IMR-90 (cell line): Measurements from ENCODE around the gene PDGFA. TPM values are rescaled to one million over a fixed set of nuclear protein-coding genes. Genes with fewer than 3 reads are reported as not detected.

ENCODE experiments used
- ATAC-seq: fragments of 200-7000 bp; cut with Tn5 transposase; 2 replicates; pipeline ENCODE4 v1.9.1; 2020; ENCODE audit warnings: low read depth, mild to moderate bottlenecking, moderate library complexity
- BruUV-seq: library from RNA; stranded (reverse); fragments of 400-500 nt; replicated peaks from 2 replicates; lab custom pipeline; 2021; lab: Mats Ljungman, UMichigan
- CTCF ChIA-PET: fragments of 300-600 bp; formaldehyde crosslinking; extraction: SDS; loops from one replicate; lab custom pipeline; 2021; ENCODE audit warnings: antibody characterized with exemption; lab: Yijun Ruan, JAX
- POLR2A ChIA-PET: fragments of 300-600 bp; sonication (Branson Sonifier 250); formaldehyde crosslinking; loops from one replicate; lab custom pipeline; 2022; ENCODE audit warnings: antibody characterized with exemption; ENCODE audit not compliant: unreplicated experiment; lab: Charles Lee
- DNase-seq: peaks from one replicate; pipeline ENCODE4 v3.0.0; 2013
- H2AFZ ChIP-seq: replicated peaks from 2 replicates; pipeline ENCODE3; 2013; ENCODE audit warnings: low read length, mild to moderate bottlenecking; ENCODE audit not compliant: poor library complexity
- H2AK5ac ChIP-seq: 2 replicates; pipeline ENCODE4 v1.6.1; 2013; ENCODE audit warnings: low read depth, low read length, inconsistent platforms
- H2AK9ac ChIP-seq: replicated peaks from 2 replicates; pipeline ENCODE3; 2013; ENCODE audit warnings: mild to moderate bottlenecking, low read depth, low read length, moderate library complexity; ENCODE audit not compliant: poor library complexity
- H2BK120ac ChIP-seq: 2 replicates; pipeline ENCODE4 v1.6.1; 2013; ENCODE audit warnings: low read depth, low read length, inconsistent platforms
- H2BK15ac ChIP-seq: 3 replicates; pipeline ENCODE4 v1.6.1; 2013; ENCODE audit warnings: low read depth, low read length, inconsistent platforms
- H2BK20ac ChIP-seq: 2 replicates; pipeline ENCODE4 v1.6.1; 2013; ENCODE audit warnings: low read depth, mild to moderate bottlenecking, inconsistent platforms, low read length, moderate library complexity
- H2BK5ac ChIP-seq: 2 replicates; pipeline ENCODE4 v1.6.1; 2013; ENCODE audit warnings: mild to moderate bottlenecking, low read depth, low read length, inconsistent platforms; ENCODE audit not compliant: poor library complexity, severe bottlenecking
- H3K14ac ChIP-seq: replicated peaks from 2 replicates; pipeline ENCODE4 v1.6.1; 2013; ENCODE audit warnings: low read depth, low read length, inconsistent platforms
- H3K18ac ChIP-seq: 2 replicates; pipeline ENCODE4 v1.6.1; 2013; ENCODE audit warnings: low read depth, low read length, control low read depth
- H3K23ac ChIP-seq: 2 replicates; pipeline ENCODE4 v1.6.1; 2013; ENCODE audit warnings: low read depth, low read length, inconsistent platforms
- H3K27ac ChIP-seq: 2 replicates; pipeline ENCODE4 v1.5.1; 2013; ENCODE audit warnings: mild to moderate bottlenecking, control low read depth, low read length; ENCODE audit not compliant: insufficient read depth
- H3K27me3 ChIP-seq: 2 replicates; pipeline ENCODE4 v1.6.1; 2013; ENCODE audit warnings: low read length; ENCODE audit not compliant: control insufficient read depth, insufficient read depth
- H3K36me3 ChIP-seq: 2 replicates; pipeline ENCODE4 v1.6.1; 2013; ENCODE audit warnings: low read length, mixed read lengths; ENCODE audit not compliant: control insufficient read depth, insufficient read depth
- H3K4ac ChIP-seq: 2 replicates; pipeline ENCODE4 v1.6.1; 2013; ENCODE audit warnings: low read depth, low read length, inconsistent platforms
- H3K4me1 ChIP-seq: 2 replicates; pipeline ENCODE4 v1.6.1; 2013; ENCODE audit warnings: low read length, mixed read lengths; ENCODE audit not compliant: control insufficient read depth, insufficient read depth
- H3K4me2 ChIP-seq: 2 replicates; pipeline ENCODE4 v1.6.1; 2013; ENCODE audit warnings: low read depth, mild to moderate bottlenecking, control low read depth, low read length, moderate library complexity
- H3K4me3 ChIP-seq: 2 replicates; pipeline ENCODE4 v1.5.1; 2013; ENCODE audit warnings: low read depth, mild to moderate bottlenecking, control low read depth, low read length, moderate library complexity; ENCODE audit not compliant: insufficient read depth
- H3K56ac ChIP-seq: 2 replicates; pipeline ENCODE4 v1.6.1; 2013; ENCODE audit warnings: low read length, inconsistent platforms; ENCODE audit not compliant: insufficient read depth; ENCODE audit errors: extremely low read depth
- H3K79me1 ChIP-seq, 2 experiments: 2 replicates each; pipeline ENCODE4 v1.6.1; 2013; ENCODE audit warnings: low read length in 2 of 2, inconsistent platforms in 1 of 2, low read depth in 1 of 2
- H3K9ac ChIP-seq: 2 replicates; pipeline ENCODE4 v1.6.1; 2013; ENCODE audit warnings: low read depth, low read length, control low read depth
- H3K9me1 ChIP-seq: 2 replicates; pipeline ENCODE4 v1.6.1; 2013; ENCODE audit warnings: low read length, inconsistent platforms; ENCODE audit not compliant: insufficient read depth
- H3K9me3 ChIP-seq: 2 replicates; pipeline ENCODE4 v1.6.1; 2013; ENCODE audit warnings: low read length; ENCODE audit not compliant: control insufficient read depth, insufficient read depth
- H4K20me1 ChIP-seq: 2 replicates; pipeline ENCODE4 v1.6.1; 2013; ENCODE audit warnings: low read length, inconsistent platforms; ENCODE audit not compliant: insufficient read depth
- H4K5ac ChIP-seq: 2 replicates; pipeline ENCODE4 v1.6.1; 2013; ENCODE audit warnings: mild to moderate bottlenecking, low read depth, low read length, control low read depth
- H4K8ac ChIP-seq, 2 experiments: 2 replicates each; pipeline ENCODE4 v1.6.1; 2013; ENCODE audit warnings: low read depth in 2 of 2, low read length in 2 of 2, control low read depth in 1 of 2, inconsistent platforms in 1 of 2
- H4K91ac ChIP-seq: 2 replicates; pipeline ENCODE4 v1.6.1; 2013; ENCODE audit warnings: low read depth, low read length, inconsistent platforms; ENCODE audit not compliant: insufficient read depth
- BHLHE40 ChIP-seq: fragments of 150-350 bp; IDR thresholded peaks from 2 replicates; pipeline ENCODE4 v1.6.1; 2016; ENCODE audit warnings: mild to moderate bottlenecking, low read depth, low read length
- CEBPB ChIP-seq: IDR thresholded peaks from 2 replicates; pipeline ENCODE4 v1.6.1; 2012; ENCODE audit warnings: low read depth, low read length, improper control_type of control experiment
- CHD1 ChIP-seq: IDR thresholded peaks from 2 replicates; pipeline ENCODE4 v1.6.1; 2012; ENCODE audit warnings: low read depth, low read length, improper control_type of control experiment
- CTCF ChIP-seq: conservative IDR thresholded peaks from 2 replicates; pipeline ENCODE4 v1.5.1; 2012; ENCODE audit warnings: mild to moderate bottlenecking, low read depth, low read length, improper control_type of control experiment
- FOS ChIP-seq: fragments of 150-350 bp; IDR thresholded peaks from 2 replicates; pipeline ENCODE4 v1.6.1; 2016; ENCODE audit warnings: low read depth, low read length
- MAFK ChIP-seq: IDR thresholded peaks from 2 replicates; pipeline ENCODE4 v1.6.1; 2012; ENCODE audit warnings: low read depth, low read length, improper control_type of control experiment
- MAZ ChIP-seq: IDR thresholded peaks from 2 replicates; pipeline ENCODE4 v1.6.1; 2012; ENCODE audit warnings: low read depth, mild to moderate bottlenecking, low read length, improper control_type of control experiment, moderate library complexity, borderline replicate concordance
- MXI1 ChIP-seq: IDR thresholded peaks from 2 replicates; pipeline ENCODE4 v1.6.1; 2012; ENCODE audit warnings: low read depth, mild to moderate bottlenecking, low read length, moderate library complexity, borderline replicate concordance
- NFE2L2 ChIP-seq: fragments of 150-350 bp; IDR thresholded peaks from 2 replicates; pipeline ENCODE4 v1.6.1; 2016; ENCODE audit warnings: low read depth, mild to moderate bottlenecking, low read length
- POLR2A ChIP-seq: IDR thresholded peaks from 2 replicates; pipeline ENCODE4 v1.6.1; 2012; ENCODE audit warnings: mild to moderate bottlenecking, low read depth, low read length
- RAD21 ChIP-seq: IDR thresholded peaks from 2 replicates; pipeline ENCODE4 v1.6.1; 2012; ENCODE audit warnings: low read length, improper control_type of control experiment
- SMC3 ChIP-seq: fragments of 150-350 bp; IDR thresholded peaks from 2 replicates; pipeline ENCODE4 v1.6.1; 2016; ENCODE audit warnings: low read depth, mild to moderate bottlenecking, antibody characterized with exemption, low read length, moderate library complexity
- USF2 ChIP-seq: fragments of 150-350 bp; IDR thresholded peaks from 2 replicates; pipeline ENCODE4 v1.6.1; 2017; ENCODE audit warnings: mild to moderate bottlenecking, antibody characterized with exemption, low read length, low read depth
- WGBS, 2 experiments: methylation state at CpG; one replicate each; pipeline versions ENCODE4 v1.1.5 to v1.1.7; 2013; ENCODE audit warnings: missing lambda C conversion rate in 2 of 2; ENCODE audit not compliant: insufficient read length in 1 of 2; ENCODE audit errors: extremely low coverage in 2 of 2; 5-methylcytosine and 5-hydroxymethylcytosine counted together
- dilution Hi-C: fragments of 300-500 bp; cut with HindIII; formaldehyde crosslinking; loops from one replicate; pipeline ENCODE4 v1.14.3; 2018; ENCODE audit warnings: low sequenced_read_pairs; ENCODE audit not compliant: unreplicated experiment
- in situ Hi-C: fragments of 300-500 bp; cut with MboI; formaldehyde crosslinking; loops from 3 replicates; pipeline ENCODE4 v1.14.3; 2019; ENCODE audit warnings: low sequenced_read_pairs, inconsistent platforms, mixed read lengths
- intact Hi-C: fragments of 100-400 bp; cut with micrococcal nuclease; formaldehyde crosslinking; loops from 2 replicates; pipeline ENCODE4 v1.10.0; 2022
- polyA plus RNA-seq, 3 experiments: library from polyadenylated mRNA; depleted of rRNA; stranded (reverse); fragments of >200 nt; gene quantifications; 2 replicates each; pipeline ENCODE4 v1.2.3, GENCODE V29; 2012; ENCODE audit warnings: low replicate concordance in 1 of 3
- total RNA-seq: library from RNA; depleted of rRNA; stranded (reverse); fragments of >200 nt; gene quantifications from 2 replicates; pipeline ENCODE4 v1.2.3, GENCODE V29; 2012

The PDGFA gene
- total and polyA plus RNA-seq, 2 of the 4 experiments (the other 2 are of a cell fraction): 3.3 to 3.8 TPM

- TF ChIP-seq MAFK: no peak
These were observed 43.4 kb upstream of the PDGFA start (continued) for GRCh38 chr7:562789-563628.

- H2AFZ ChIP-seq: no peak overlapping the region
- H3K14ac ChIP-seq: no peak overlapping the region
- no TSS peak for BruUV-seq
- POLR2A ChIA-PET: no interaction called here
- no peak for DNase-seq
- H3K18ac ChIP-seq: no peak overlapping the region
- no peak overlapping the region for H2AK5ac ChIP-seq
- H3K4me3 ChIP-seq: no peak overlapping the region
- ATAC-seq: no peak
- H3K4me2 ChIP-seq: no peak overlapping the region
- no peaks in the 10 kb centered on the region for H3K79me1 ChIP-seq
- H3K4ac ChIP-seq: no peak overlapping the region
- no peak overlapping the region for H2AK9ac ChIP-seq
- no peak overlapping the region for H3K56ac ChIP-seq
- H3K27ac ChIP-seq: no peak overlapping the region
- no peak overlapping the region for H4K8ac ChIP-seq
- dilution Hi-C loops (no loop called here), in situ Hi-C loops (no loop called here), intact Hi-C loops (no loop called here)
- no peak overlapping the region for H2BK5ac ChIP-seq
- no peak overlapping the region for H3K23ac ChIP-seq
- H4K91ac ChIP-seq: no peak overlapping the region
- H3K27me3 ChIP-seq: no peaks in the 10 kb centered on the region; the same call in 1 of the 2 replicates
- H4K5ac ChIP-seq: no peak overlapping the region
- no peak overlapping the region for H3K9ac ChIP-seq
- no peaks in the 10 kb centered on the region; the same call in 1 of the 2 replicates for H3K9me3 ChIP-seq
- no peak overlapping the region for H2BK120ac ChIP-seq
- WGBS, 2 experiments: 100% methylated on average over 1 of the region's 7 CpGs; no CpG with 5 or more reads in 1 of the 2 experiments
- 0 out of 2 replicates have a peak, but pooled peaks cover 3% of the 10 kb centered on the region for H3K9me1 ChIP-seq
- CTCF ChIA-PET: no interaction called here
- H3K4me1 ChIP-seq: no peaks in the 10 kb centered on the region
- no peaks in the 10 kb centered on the region for H4K20me1 ChIP-seq
- H2BK15ac ChIP-seq: no peak overlapping the region
- H3K36me3 ChIP-seq: no peaks in the 10 kb centered on the region
- H2BK20ac ChIP-seq: no peak overlapping the region
- no peak for TF ChIP-seq MXI1
- no peak for TF ChIP-seq CTCF
- TF ChIP-seq MAFK: no peak
- TF ChIP-seq FOS: no peak
- TF ChIP-seq BHLHE40: no peak
- no peak for TF ChIP-seq POLR2A
- TF ChIP-seq SMC3: no peak
- TF ChIP-seq NFE2L2: no peak
- TF ChIP-seq MAZ: no peak
- TF ChIP-seq RAD21: no peak
- TF ChIP-seq CEBPB: no peak
- TF ChIP-seq CHD1: no peak
- no peak for TF ChIP-seq USF2
These were observed 42.7 kb upstream of the PDGFA start for GRCh38 chr7:562374-562675.
